Brain microvascular endothelial cell (primary cell): ENCODE results near the gene SLC10A7.
A peak's percentile ranks its signal among the peaks of the same experiment; 100 is the strongest.

Experiments used
- DNase-seq: peaks from one replicate; pipeline ENCODE4 v3.0.0-alpha.2; 2020
- H3K27ac ChIP-seq: fragments of 250-450 bp; sonication (Bioruptor Pico); 2 replicates; pipeline ENCODE4 v1.5.1; 2020; ENCODE audit warnings: mild to moderate bottlenecking, moderate library complexity
- H3K27me3 ChIP-seq: fragments of 250-450 bp; sonication (Bioruptor Pico); replicated peaks from 2 replicates; pipeline ENCODE4 v1.5.1; 2020; ENCODE audit warnings: mild to moderate bottlenecking
- H3K36me3 ChIP-seq: fragments of 250-450 bp; sonication (Bioruptor Pico); replicated peaks from 2 replicates; pipeline ENCODE4 v1.5.1; 2020; ENCODE audit warnings: mild to moderate bottlenecking
- H3K4me3 ChIP-seq: 2 replicates; pipeline ENCODE4 v1.5.1; 2011; ENCODE audit warnings: low read depth, mild to moderate bottlenecking, control low read depth, low read length, moderate library complexity
- in situ Hi-C: cut with HindIII; loops from 2 replicates; pipeline ENCODE4 v1.10.0; 2017; ENCODE audit warnings: low sequenced_read_pairs, low pct_ligation_motif_present
- TF ChIP-seq, protein P1 (sequence below): IDR thresholded peaks from 2 replicates; pipeline ENCODE4 v1.5.1; 2011; ENCODE audit warnings: low read depth, mild to moderate bottlenecking, moderate library complexity, low read length, control low read depth, inconsistent platforms; ENCODE audit errors: missing control alignments

The SLC10A7 gene

GRCh38 chr4:146417822-146418221 lies 103.9 kb downstream of the SLC10A7 start:
- in situ Hi-C loops, result no loop called here
- Histone ChIP-seq H3K27me3 (no peaks in the 10 kb centered on the region), H3K27ac (no peak overlapping the region), H3K4me3 (no peak overlapping the region), H3K36me3 (no peaks in the 10 kb centered on the region)
- TF ChIP-seq, protein P1, sequence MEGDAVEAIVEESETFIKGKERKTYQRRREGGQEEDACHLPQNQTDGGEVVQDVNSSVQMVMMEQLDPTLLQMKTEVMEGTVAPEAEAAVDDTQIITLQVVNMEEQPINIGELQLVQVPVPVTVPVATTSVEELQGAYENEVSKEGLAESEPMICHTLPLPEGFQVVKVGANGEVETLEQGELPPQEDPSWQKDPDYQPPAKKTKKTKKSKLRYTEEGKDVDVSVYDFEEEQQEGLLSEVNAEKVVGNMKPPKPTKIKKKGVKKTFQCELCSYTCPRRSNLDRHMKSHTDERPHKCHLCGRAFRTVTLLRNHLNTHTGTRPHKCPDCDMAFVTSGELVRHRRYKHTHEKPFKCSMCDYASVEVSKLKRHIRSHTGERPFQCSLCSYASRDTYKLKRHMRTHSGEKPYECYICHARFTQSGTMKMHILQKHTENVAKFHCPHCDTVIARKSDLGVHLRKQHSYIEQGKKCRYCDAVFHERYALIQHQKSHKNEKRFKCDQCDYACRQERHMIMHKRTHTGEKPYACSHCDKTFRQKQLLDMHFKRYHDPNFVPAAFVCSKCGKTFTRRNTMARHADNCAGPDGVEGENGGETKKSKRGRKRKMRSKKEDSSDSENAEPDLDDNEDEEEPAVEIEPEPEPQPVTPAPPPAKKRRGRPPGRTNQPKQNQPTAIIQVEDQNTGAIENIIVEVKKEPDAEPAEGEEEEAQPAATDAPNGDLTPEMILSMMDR, result no peak
- DNase-seq, result no peak

- DNase-seq, result no peak
- H3K4me3 ChIP-seq, result no peak overlapping the region
- TF ChIP-seq, protein P1, result no peak
- no peak overlapping the region for H3K27ac ChIP-seq
- in situ Hi-C loops, result no loop called here
- H3K27me3 ChIP-seq, result no peaks in the 10 kb centered on the region
- H3K36me3 ChIP-seq, result no peaks in the 10 kb centered on the region
These were observed 105.9 kb downstream of the SLC10A7 start for GRCh38 chr4:146415829-146416228.

DNA sequence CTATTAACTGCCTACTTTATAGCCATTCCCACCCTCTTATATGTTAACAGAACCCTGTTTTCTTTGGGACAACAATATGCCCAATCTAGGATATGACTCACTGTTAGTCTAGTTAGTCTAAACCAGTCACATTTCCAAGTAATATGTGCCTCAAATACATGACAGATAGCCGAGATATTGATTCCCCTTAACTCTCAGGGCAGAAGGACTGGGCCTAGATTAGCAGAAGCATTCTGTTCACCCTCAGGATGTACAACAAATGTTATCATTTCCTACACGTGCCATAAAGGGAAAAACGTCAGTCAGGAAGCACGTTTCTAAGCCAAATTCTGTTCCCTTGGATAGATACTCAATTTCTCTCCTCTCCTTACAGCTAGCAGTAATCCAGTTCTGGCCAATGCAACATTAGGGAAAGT lies 114.1 kb downstream of the SLC10A7 start:
- TF ChIP-seq, protein P1, result no peak
- DNase-seq, result peak; percentile 6

GRCh38 chr4:146407257-146407656 lies 114.5 kb downstream of the SLC10A7 start:
- in situ Hi-C loops, result no loop called here
- TF ChIP-seq, protein P1, result no peak
- Histone ChIP-seq H3K36me3 (no peaks in the 10 kb centered on the region), H3K4me3 (no peak overlapping the region), H3K27me3 (no peaks in the 10 kb centered on the region), H3K27ac (no peak overlapping the region)
- no peak for DNase-seq

More for the DNA sequence above, 114.1 kb downstream of the SLC10A7 start:
- no peaks in the 10 kb centered on the region for H3K36me3 ChIP-seq
- H3K4me3 ChIP-seq, result no peak overlapping the region
- no peak overlapping the region for H3K27ac ChIP-seq
- in situ Hi-C loops, result no loop called here
- no peaks in the 10 kb centered on the region for H3K27me3 ChIP-seq

GRCh38 chr4:146401274-146401673 lies 120.5 kb downstream of the SLC10A7 start:
- in situ Hi-C loops, result no loop called here
- DNase-seq, result no peak
- Histone ChIP-seq H3K4me3 (no peak overlapping the region), H3K36me3 (no peaks in the 10 kb centered on the region), H3K27ac (no peak overlapping the region), H3K27me3 (no peaks in the 10 kb centered on the region)
- TF ChIP-seq, protein P1, result no peak

- Histone ChIP-seq H3K4me3 (no peak overlapping the region), H3K27ac (no peak overlapping the region), H3K36me3 (no peaks in the 10 kb centered on the region), H3K27me3 (no peaks in the 10 kb centered on the region)
- TF ChIP-seq, protein P1, result no peak
- DNase-seq, result no peak
- in situ Hi-C loops, result no loop called here
These were observed 122.8 kb downstream of the SLC10A7 start for GRCh38 chr4:146398896-146399445.
